ENCODE data around the gene ENO2.
"Not testable (repeated sequence)": the region's sequence is repeated elsewhere in the genome, so short reads cannot be mapped to it uniquely, and the experiment has no call there.

ENO2 gene

DNA sequence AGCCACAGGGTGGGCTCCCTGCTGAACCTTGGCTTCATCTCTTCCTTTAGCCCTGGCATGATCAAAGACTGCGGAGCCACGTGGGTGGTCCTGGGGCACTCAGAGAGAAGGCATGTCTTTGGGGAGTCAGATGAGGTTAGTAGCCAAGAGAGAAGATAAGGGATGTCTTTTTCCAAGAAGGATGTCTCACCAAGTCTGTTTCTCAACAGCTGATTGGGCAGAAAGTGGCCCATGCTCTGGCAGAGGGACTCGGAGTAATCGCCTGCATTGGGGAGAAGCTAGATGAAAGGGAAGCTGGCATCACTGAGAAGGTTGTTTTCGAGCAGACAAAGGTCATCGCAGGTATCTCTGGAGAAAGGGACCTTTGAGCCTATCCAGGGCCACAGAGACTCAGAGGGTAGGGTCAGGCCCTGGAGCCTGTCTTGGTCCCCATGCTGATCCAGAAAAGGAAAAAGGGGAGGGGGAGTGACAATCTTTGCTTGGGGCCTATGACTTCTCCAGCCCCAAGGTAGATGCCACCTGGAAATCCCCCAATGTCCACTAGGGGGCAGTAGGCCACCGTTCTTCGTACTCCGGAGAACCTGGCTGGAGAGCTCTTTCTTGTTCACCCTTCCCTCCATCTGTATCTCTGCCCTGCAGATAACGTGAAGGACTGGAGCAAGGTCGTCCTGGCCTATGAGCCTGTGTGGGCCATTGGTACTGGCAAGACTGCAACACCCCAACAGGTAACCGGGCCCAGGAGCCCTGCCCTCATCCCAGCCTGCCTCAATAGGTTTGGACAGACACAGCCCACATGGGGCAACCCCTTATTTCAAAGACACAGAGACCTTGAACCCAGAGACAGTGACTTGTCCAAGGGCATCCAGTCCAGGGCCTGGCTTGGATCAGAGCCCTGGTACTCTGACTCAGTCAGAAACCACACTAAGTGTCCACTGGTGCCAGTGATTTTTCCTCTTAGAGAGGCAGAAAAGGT lies 45.0 kb upstream of the ENO2 start:
- peak; percentile 81 for DNase-seq (ENCODE audit: low read depth)
- peak overlapping the region; percentile 91 for H3K4me3 ChIP-seq (ENCODE audit: low read depth, low read length)
- TF ChIP-seq, protein P1, sequence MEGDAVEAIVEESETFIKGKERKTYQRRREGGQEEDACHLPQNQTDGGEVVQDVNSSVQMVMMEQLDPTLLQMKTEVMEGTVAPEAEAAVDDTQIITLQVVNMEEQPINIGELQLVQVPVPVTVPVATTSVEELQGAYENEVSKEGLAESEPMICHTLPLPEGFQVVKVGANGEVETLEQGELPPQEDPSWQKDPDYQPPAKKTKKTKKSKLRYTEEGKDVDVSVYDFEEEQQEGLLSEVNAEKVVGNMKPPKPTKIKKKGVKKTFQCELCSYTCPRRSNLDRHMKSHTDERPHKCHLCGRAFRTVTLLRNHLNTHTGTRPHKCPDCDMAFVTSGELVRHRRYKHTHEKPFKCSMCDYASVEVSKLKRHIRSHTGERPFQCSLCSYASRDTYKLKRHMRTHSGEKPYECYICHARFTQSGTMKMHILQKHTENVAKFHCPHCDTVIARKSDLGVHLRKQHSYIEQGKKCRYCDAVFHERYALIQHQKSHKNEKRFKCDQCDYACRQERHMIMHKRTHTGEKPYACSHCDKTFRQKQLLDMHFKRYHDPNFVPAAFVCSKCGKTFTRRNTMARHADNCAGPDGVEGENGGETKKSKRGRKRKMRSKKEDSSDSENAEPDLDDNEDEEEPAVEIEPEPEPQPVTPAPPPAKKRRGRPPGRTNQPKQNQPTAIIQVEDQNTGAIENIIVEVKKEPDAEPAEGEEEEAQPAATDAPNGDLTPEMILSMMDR (conservative IDR thresholded peaks at IDR 0.05; ENCODE audit: low read depth, low read length) = peak; percentile 90

DNA sequence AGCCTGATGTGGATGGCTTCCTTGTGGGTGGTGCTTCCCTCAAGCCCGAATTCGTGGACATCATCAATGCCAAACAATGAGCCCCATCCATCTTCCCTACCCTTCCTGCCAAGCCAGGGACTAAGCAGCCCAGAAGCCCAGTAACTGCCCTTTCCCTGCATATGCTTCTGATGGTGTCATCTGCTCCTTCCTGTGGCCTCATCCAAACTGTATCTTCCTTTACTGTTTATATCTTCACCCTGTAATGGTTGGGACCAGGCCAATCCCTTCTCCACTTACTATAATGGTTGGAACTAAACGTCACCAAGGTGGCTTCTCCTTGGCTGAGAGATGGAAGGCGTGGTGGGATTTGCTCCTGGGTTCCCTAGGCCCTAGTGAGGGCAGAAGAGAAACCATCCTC lies 44.1 kb upstream of the ENO2 start:
- not testable (repeated sequence) for H3K4me3 ChIP-seq (ENCODE audit: low read depth, low read length); DNase-seq (ENCODE audit: low read depth)

DNA sequence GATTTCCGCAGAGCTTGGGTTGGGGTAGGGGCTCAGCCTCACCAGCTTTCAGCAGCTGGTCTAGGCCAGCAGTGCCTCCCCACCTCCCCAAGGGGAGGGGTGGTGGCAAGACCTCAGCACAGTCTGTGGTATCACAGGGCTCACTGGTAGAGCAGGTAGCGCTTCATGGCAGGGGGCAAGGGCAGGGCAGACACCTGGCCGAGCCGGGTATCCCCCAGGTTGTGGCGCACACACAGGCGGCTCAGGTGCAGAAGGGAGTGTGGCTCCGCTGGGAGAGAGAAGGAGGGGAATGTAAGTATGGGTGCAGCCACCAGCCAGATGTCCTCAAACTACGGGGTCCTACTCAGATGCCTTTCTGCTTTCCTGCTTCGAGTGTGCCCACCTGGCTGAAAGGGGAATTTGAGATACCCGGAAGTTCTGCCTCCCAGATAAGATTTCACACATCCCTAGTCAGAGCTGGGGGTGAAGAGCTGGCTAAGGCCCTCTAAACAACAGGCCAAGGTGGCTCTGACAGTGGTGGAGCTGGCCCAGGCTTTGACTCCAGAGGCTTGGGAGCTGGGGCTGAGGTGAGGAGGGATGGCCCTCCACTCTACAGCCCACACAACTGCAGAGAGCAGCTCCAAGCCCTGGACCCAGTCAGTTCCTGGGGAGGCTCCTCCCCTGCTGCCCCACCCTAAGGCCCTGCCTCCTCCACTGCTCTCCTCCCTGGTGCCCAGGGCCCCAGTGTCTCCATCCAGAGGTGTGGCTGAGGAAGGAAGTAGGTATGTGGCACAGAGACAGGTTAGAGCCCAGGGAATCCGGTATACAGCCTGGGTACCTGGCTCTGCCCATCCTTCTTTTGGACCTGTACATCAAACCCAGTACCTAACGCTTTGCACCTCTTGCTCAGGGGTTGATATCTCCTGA lies 43.1 kb upstream of the ENO2 start:
- no peak overlapping the region for H3K4me3 ChIP-seq (ENCODE audit: low read depth, low read length)
- TF ChIP-seq, protein P1 (conservative IDR thresholded peaks at IDR 0.05; ENCODE audit: low read depth, low read length) = no peak
- no peak for DNase-seq (ENCODE audit: low read depth)

DNA sequence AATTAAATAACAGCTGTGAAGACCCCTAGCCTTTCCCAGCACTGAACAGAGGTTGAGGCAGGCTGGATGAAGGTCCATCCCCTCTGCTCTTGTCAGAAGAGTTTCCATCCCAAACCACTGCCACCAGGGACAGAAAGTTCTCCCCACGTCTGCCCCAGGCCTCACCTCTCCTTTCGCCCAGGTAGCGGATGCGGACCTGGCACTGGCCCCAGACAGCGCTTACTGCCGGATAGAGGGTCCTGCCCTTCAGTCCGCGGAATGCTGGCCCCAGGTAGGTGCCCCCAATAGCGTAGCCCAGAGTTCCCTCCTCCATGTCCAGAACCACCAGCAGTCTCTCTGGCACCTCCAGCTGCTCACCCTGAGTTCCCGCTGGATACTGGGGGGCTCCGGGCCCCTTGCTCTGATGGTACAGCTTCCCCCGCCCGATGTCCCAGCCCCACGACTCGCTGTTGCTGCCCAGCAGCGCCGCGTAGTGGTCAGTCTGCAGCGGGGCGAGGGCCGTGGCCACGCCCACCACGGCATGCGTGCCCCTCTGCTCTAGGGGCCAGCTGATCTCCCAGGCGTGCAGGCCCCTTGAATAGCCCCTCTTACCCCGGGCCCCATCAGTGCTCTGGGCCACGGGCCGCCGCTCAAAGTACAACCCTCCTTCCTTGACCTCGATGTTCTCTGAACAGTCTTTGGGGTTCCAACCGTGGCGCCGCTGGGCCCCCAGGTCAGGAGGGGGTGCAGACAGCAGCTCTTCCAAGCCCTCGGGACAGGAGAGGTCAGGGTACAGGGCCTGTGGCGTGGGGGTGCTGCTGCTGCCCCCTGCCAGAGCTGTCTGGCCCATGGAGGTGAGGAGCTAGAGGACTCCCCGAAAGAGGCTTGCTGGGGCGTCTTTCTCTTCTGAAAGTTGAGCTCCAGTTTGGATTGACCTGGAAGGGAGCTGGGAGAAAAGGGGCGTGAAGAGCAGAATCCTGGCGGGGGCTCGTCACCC lies 42.0 kb upstream of the ENO2 start:
- peak; percentile 77 for DNase-seq (ENCODE audit: low read depth)
- peak overlapping the region; percentile 81 for H3K4me3 ChIP-seq (ENCODE audit: low read depth, low read length)
- TF ChIP-seq, protein P1 (conservative IDR thresholded peaks at IDR 0.05; ENCODE audit: low read depth, low read length) = peak; percentile 92

DNA sequence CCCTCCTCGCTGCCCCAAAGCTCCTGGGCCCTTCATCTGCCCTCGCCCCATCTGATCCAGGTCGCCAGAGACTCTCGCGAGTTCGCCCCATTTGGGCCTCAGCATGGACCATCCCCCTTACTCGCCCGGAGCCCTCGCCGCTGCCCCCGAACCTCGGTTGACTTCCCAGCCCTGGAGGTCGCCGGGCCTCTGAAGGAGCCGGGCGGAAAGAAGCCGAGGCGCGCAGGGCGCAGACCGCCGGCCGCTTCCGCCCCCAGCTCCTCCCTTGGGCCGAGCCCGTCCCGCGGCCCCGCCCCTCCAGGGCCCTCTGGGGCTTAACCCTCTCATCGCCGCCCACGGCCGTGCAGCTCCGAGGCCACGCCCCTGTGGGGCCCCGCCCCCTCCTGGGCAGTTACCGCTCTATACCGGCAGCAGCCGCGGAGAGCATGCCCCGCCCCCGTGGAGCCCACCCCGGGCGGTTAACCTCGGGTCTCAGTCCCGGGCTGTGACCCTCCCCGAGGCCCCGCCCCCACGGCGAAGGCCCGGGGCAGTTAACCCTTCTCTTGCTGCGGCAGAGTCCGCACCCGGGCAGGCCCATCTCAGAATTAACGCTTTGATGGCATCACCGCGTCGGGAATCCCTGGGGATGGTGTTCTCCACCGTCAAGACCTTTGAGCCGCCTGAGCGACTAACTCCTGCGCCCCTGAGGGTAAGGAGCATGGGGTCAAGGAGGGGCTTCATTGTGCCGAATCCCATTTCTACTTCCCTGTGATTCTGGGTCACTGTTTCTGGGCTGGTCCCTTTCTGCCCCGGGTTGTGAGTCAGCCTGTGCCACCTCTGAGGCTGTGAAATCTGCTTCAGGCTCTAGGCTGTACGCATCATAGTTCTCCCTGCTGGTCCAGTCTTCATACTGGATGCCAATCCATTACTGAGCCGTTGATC lies 41.0 kb upstream of the ENO2 start, which contains the start of gene SPSB2:
TSS of gene SPSB2 (minus strand) at position 210 of the 921 bp plus-strand sequence. CDS start 402 bp downstream, outside the sequence.
- TF ChIP-seq, protein P1 (conservative IDR thresholded peaks at IDR 0.05; ENCODE audit: low read depth, low read length) = no peak
- peak; percentile 96 for DNase-seq (ENCODE audit: low read depth)
- H3K4me3 ChIP-seq (ENCODE audit: low read depth, low read length) = peak within 1 kb of the TSS; percentile 81

DNA sequence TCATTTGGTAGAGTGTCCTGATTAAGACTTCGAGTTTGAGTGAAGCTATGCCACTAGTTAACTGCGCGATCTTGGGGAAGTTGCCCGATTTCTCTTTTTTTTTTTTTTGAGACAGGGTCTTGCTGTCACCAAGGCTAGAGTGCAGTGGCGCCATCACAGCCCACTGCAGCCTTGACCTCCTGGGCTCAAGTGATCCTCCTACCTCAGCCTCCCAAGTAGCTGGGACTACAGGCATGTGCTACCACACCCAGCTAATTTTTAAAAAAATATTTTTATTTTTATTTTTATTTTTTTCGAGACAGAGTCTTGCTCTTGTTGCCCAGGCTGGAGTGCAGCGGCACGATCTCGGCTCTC lies 40.4 kb upstream of the ENO2 start:
- not testable (repeated sequence) for DNase-seq (ENCODE audit: low read depth)
- peak overlapping the region; percentile 81 for H3K4me3 ChIP-seq (ENCODE audit: low read depth, low read length)

DNA sequence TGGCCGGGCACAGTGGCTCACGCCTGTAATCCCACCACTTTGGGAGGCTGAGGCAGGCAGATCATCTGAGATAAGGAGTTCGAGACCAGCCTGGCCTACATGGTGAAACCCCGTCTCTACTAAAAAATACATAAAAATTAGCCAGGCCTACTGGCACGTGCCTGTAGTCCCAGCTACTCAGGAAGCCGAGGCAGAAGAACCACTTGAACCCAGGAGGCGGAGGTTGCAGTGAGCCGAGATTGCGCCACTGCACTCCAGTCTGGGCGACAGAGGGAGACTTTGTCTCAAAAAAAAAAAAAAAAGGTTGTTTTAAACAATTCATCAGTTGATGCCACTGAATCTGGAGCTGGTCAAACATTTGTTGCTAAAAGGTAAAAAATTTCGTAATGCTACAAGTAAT lies 34.6 kb upstream of the ENO2 start:
- H3K4me3 ChIP-seq (ENCODE audit: low read depth, low read length); DNase-seq (ENCODE audit: low read depth): not testable (repeated sequence)

Measured in choroid plexus epithelial cell (primary cell).